Uterus (tissue), 4 donors: ENCODE results near the gene GLB1L2. TPM values are rescaled to one million over a fixed set of nuclear protein-coding genes. Genes with fewer than 3 reads are reported as not detected.

ENCODE experiments used
- DNase-seq, 2 donors: peaks; one replicate each; pipeline ENCODE4 v3.0.0-alpha.2; 2019 to 2020
- H3K27ac ChIP-seq, 2 donors: fragments of 200-600 bp; sonication (generic); 1 replicate in 1 of 2; 2 replicates in 1 of 2; pipeline ENCODE4 v1.5.1; 2016 to 2018
- H3K27me3 ChIP-seq, 2 donors: fragments of 200-600 bp; sonication (generic); one replicate each; pipeline ENCODE4 v1.5.1; 2018 to 2019; ENCODE audit warnings: control low read depth in 1 of 2
- H3K36me3 ChIP-seq, 2 donors: fragments of 200-600 bp; sonication (generic); one replicate each; pipeline ENCODE4 v1.5.1; 2019; ENCODE audit warnings: control low read depth in 1 of 2
- H3K4me1 ChIP-seq, 2 donors: fragments of 200-600 bp; sonication (generic); one replicate each; pipeline ENCODE4 v1.5.1; 2018 to 2019; ENCODE audit warnings: control low read depth in 1 of 2
- H3K4me3 ChIP-seq, 2 donors: fragments of 200-600 bp; sonication (generic); 1 replicate in 1 of 2; 2 replicates in 1 of 2; pipeline ENCODE4 v1.5.1; 2018 to 2019; ENCODE audit warnings: mild to moderate bottlenecking in 1 of 2
- H3K9me3 ChIP-seq, 2 donors: fragments of 200-600 bp; sonication (generic); one replicate each; pipeline ENCODE4 v1.5.1; 2019; ENCODE audit warnings: control low read depth in 1 of 2
- CTCF ChIP-seq, 4 experiments: fragments of 200-600 bp in 2 of 4; fragments of 450-650 bp in 2 of 4; sonication (generic) in 2 of 4; IDR thresholded peaks; one replicate each; pipeline ENCODE4 v1.5.1; 2016 to 2019; ENCODE audit warnings: antibody characterized with exemption in 4 of 4, mild to moderate bottlenecking in 2 of 4, moderate library complexity in 1 of 4
- POLR2A ChIP-seq, 2 donors: fragments of 450-650 bp; IDR thresholded peaks; one replicate each; pipeline ENCODE4 v1.6.1; 2016; ENCODE audit warnings: antibody characterized with exemption in 2 of 2, mild to moderate bottlenecking in 1 of 2, moderate library complexity in 1 of 2
- intact Hi-C: fragments of 100-400 bp; cut with DNase I; formaldehyde crosslinking; loops from one replicate; pipeline ENCODE4 v1.15.1; 2023; ENCODE audit warnings: low total_unique reads
- total RNA-seq, 4 donors: library from RNA; depleted of rRNA in 3 of 4; stranded (reverse); fragments of >200 nt in 3 of 4; gene quantifications; one replicate each; pipeline versions ENCODE4 v1.1.0 to v1.2.4, GENCODE V29; 2014 to 2023
- donor health status: DM: yes; HTN: yes; CAD: no.

Gene GLB1L2
- total RNA-seq, 4 donors from 2014 or later = 5.0 to 28.2 (median 16.7) TPM

DNA sequence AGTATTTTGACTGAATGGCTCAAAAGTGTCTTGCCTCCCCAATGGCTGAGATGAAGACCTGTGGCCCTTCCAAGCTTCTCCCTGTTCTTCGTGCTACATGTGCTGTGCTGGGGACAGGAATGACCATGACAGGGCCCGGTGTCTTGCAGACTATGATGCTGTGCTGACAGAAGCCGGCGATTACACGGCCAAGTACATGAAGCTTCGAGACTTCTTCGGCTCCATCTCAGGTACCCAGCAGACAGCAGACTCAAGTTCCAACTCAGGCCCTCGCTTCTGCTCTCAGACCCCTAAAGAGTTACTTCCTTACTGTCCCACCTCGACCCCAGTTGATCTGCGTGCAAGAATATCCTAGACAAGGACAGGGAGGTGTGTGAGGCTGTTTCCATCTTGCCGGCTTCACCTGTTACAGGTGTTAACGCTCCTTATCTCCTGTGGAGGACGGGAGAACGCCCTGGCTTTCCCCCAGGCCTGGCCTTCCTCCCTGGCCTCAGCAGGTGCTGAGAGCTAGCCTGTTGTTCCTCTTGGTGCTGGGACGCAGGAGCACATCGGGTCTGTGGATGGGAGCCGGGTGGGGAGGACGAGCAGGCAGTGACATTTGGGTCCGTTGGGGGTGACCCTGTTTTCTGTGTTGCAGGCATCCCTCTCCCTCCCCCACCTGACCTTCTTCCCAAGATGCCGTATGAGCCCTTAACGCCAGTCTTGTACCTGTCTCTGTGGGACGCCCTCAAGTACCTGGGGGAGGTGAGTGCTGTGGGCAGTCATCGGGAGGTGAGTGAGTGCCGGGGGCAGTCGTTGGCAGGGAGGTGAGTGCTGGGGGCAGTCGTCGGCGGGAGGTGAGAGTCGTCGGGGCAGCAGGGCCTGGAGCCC lies 38.1 kb downstream of the GLB1L2 start:
- intact Hi-C loops = no loop called here
- no peak overlapping the region for H3K27ac ChIP-seq
- no peak for TF ChIP-seq POLR2A (IDR thresholded peaks at IDR 0.05)
- no peak for TF ChIP-seq CTCF (IDR thresholded peaks at IDR 0.05)
- no peaks in the 10 kb centered on the region for H3K27me3 ChIP-seq
- no peaks in the 10 kb centered on the region for H3K9me3 ChIP-seq
- no peaks in the 10 kb centered on the region for H3K36me3 ChIP-seq
- no peaks in the 10 kb centered on the region for H3K4me1 ChIP-seq
- DNase-seq = no peak
- H3K4me3 ChIP-seq = no peak overlapping the region

GRCh38 chr11:134370526-134371435 lies 39.0 kb downstream of the GLB1L2 start:
- no peak for TF ChIP-seq POLR2A (IDR thresholded peaks at IDR 0.05)
- no peak for TF ChIP-seq CTCF (IDR thresholded peaks at IDR 0.05)
- no peaks in the 10 kb centered on the region for H3K9me3 ChIP-seq
- H3K27me3 ChIP-seq = no peaks in the 10 kb centered on the region
- DNase-seq = no peak
- H3K36me3 ChIP-seq = no peaks in the 10 kb centered on the region
- no peak overlapping the region for H3K4me3 ChIP-seq
- no peak overlapping the region for H3K27ac ChIP-seq
- no peaks in the 10 kb centered on the region for H3K4me1 ChIP-seq
- intact Hi-C loops = no loop called here

GRCh38 chr11:134371436-134372185 lies 39.8 kb downstream of the GLB1L2 start:
- intact Hi-C loops = no loop called here
- Histone ChIP-seq H3K9me3 (no peaks in the 10 kb centered on the region), H3K27me3 (no peaks in the 10 kb centered on the region), H3K4me3 (no peak overlapping the region), H3K27ac (no peak overlapping the region), H3K36me3 (no peaks in the 10 kb centered on the region), H3K4me1 (no peaks in the 10 kb centered on the region)
- DNase-seq = no peak
- no peak for TF ChIP-seq POLR2A (IDR thresholded peaks at IDR 0.05)
- TF ChIP-seq CTCF (IDR thresholded peaks at IDR 0.05) = no peak

- H3K4me1 ChIP-seq = no peaks in the 10 kb centered on the region
- no peaks in the 10 kb centered on the region for H3K36me3 ChIP-seq
- intact Hi-C loops = no loop called here
- no peak overlapping the region for H3K4me3 ChIP-seq
- no peaks in the 10 kb centered on the region for H3K27me3 ChIP-seq
- no peak overlapping the region for H3K27ac ChIP-seq
- TF ChIP-seq CTCF (IDR thresholded peaks at IDR 0.05) (no peak), POLR2A (IDR thresholded peaks at IDR 0.05) (no peak)
- no peak for DNase-seq
- no peaks in the 10 kb centered on the region for H3K9me3 ChIP-seq
Observed at GRCh38 chr11:134372536-134372935, 40.7 kb downstream of the GLB1L2 start.
